Fibroblast of skin of right biceps (primary cell): Measurements from ENCODE around the gene EPHA8.

ENCODE experiments used
- DNase-seq: peaks from one replicate; pipeline ENCODE4 v3.0.0-alpha.2; 2013

Gene EPHA8

DNA sequence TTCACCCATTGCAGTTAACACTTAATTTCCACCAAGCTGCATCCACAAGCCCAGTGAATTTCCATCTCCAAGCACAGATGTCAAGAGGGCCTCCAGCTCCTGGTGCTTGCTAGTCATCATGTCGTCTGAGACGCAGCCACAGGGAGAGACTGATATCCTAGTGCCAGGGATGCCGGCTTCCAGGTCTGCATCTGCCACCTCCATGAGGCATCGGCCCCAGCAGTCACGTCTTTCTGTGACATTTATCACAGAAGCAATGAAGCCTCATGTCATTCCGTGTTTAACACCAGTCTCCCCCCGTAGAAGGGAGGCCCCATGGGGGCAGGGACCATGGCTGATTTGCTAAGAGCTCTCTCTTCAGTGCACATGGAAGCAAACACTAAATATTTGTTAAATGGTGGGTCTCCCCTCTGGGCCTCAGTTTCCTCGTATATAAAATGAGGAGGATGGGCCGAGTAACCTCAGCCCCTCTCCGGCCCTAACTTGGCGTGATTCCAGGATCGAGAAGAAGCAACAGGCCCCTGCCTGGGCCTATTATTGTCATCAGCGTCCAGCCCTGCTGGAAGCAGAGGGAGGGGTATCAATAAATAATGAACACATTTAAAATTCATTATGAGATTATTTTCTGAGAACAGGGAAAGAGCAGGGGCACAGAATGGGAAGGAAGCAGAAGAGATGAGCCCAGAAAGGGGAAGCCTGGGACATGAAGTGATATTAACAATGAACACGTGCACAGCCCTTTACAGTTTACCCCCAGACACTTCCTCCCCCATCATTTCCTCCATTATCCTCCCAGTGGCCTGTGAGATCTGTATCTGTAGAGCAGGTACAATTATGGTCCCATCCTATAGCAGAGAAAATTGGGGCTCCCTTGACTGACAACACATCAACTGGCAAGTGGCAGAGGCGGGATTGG, 88.9 kb downstream of the EPHA8 start:
- DNase-seq = no peak

DNA sequence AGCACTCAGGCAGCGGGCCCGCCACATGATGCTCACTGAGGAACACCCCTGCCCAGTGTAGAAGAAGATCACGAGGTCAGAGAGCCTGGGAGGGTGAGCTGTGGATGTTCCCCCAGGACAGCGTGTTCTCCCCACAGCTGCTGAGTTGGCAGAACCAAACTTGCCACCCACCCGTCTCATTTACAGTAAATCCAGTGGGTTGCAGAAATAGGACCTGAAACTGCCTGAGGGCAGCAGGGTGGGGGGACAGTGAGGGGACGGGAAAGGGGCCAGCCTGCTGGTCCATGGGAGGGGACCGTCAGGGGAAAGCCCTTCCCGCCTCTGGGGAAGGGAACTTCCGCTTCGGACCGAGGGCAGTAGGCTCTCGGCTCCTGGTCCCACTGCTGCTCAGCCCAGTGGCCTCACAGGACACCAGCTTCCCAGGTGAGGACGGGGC, 89.6 kb downstream of the EPHA8 start, which contains the start of gene C1QB:
Gene C1QB (plus strand): TSS at position 356 of the 436 bp plus-strand sequence. CDS start 6,227 bp downstream, outside the sequence.
- no peak for DNase-seq
